HepG2 (cell line): ENCODE results near the gene GOLGA6C. TPM values are rescaled to one million over a fixed set of nuclear protein-coding genes. Genes with fewer than 3 reads are reported as not detected.
"Not testable (repeated sequence)": the region's sequence is repeated elsewhere in the genome, so short reads cannot be mapped to it uniquely, and the experiment has no call there.

ENCODE experiments used
- ATAC-seq: fragments of 200-7000 bp; cut with Tn5 transposase; 3 replicates; pipeline ENCODE4 v1.9.1; 2020; ENCODE audit warnings: mild to moderate bottlenecking, moderate library complexity
- Bru-seq: library from RNA; stranded (reverse); fragments of 400-500 nt; gene quantifications from one replicate; lab custom pipeline; 2021; lab: Mats Ljungman, UMichigan
- BruChase-seq, 2 experiments: library from RNA; stranded (reverse); fragments of 400-500 nt; gene quantifications; one replicate each; lab custom pipeline; 2021; lab: Mats Ljungman, UMichigan
- BruUV-seq: library from RNA; stranded (reverse); fragments of 400-500 nt; replicated peaks from 2 replicates; lab custom pipeline; 2021; lab: Mats Ljungman, UMichigan
- CTCF ChIA-PET: fragments of 300-600 bp; formaldehyde crosslinking; extraction: SDS; loops from one replicate; lab custom pipeline; 2021; ENCODE audit warnings: low total read pairs, inconsistent platforms, low intra/inter-chr PET ratio; lab: Yijun Ruan, JAX
- POLR2A ChIA-PET: fragments of 350-600 bp; sonication (Branson Sonifier 250); formaldehyde crosslinking; loops from one replicate; lab custom pipeline; 2020; ENCODE audit warnings: antibody characterized with exemption, inconsistent platforms; lab: Yijun Ruan, JAX
- DNase-seq: peaks from one replicate; pipeline ENCODE4 v3.0.0-alpha.2; 2015; ENCODE audit warnings: low spot score
- FAIRE-seq: peaks from 3 replicates; lab custom pipeline; 2011; peaks lifted over from hg19 to GRCh38; lab: Jason Lieb, UNC
- H2AFZ ChIP-seq: one replicate; pipeline ENCODE4 v1.6.1; 2011; ENCODE audit warnings: low read length, inconsistent platforms
- H3K27ac ChIP-seq: fragments of 300-600 bp; 3 replicates; pipeline ENCODE4 v1.8.0; 2011; ENCODE audit warnings: mixed run types, mild to moderate bottlenecking, mixed read lengths, low read length, inconsistent platforms; ENCODE audit not compliant: insufficient read depth; ENCODE audit errors: extremely low read length
- H3K27me3 ChIP-seq, 2 experiments: fragments of 200-600 bp in 1 of 2; 2 replicates in 1 of 2; 3 replicates in 1 of 2; pipeline versions ENCODE4 v1.6.0 to v1.8.0; 2011; ENCODE audit warnings: low read length in 2 of 2, mild to moderate bottlenecking in 2 of 2, moderate library complexity in 2 of 2, inconsistent platforms in 1 of 2; ENCODE audit not compliant: insufficient read depth in 2 of 2, control insufficient read depth in 1 of 2
- H3K36me3 ChIP-seq, 2 experiments: fragments of 200-600 bp in 1 of 2; replicated peaks in 1 of 2; 2 replicates in 1 of 2; 3 replicates in 1 of 2; pipeline versions ENCODE4 v1.5.1 to v1.8.0; 2011; ENCODE audit warnings: low read length in 2 of 2, inconsistent platforms in 1 of 2; ENCODE audit not compliant: insufficient read depth in 2 of 2, control insufficient read depth in 1 of 2
- H3K4me1 ChIP-seq: 2 replicates; pipeline ENCODE4 v1.5.1; 2012; ENCODE audit warnings: low read length, inconsistent platforms; ENCODE audit not compliant: insufficient read depth
- H3K4me2 ChIP-seq: 2 replicates; pipeline ENCODE4 v1.6.0; 2011; ENCODE audit warnings: low read depth, low read length, inconsistent platforms
- H3K4me3 ChIP-seq, 3 experiments: fragments of 200-600 bp in 1 of 3; sonication (generic), shearing (Covaris generic) in 1 of 3; replicated peaks in 1 of 3; 2 replicates each; pipeline ENCODE4 v1.5.1; 2011 to 2016; ENCODE audit warnings: low read length in 3 of 3, inconsistent platforms in 2 of 3, low read depth in 2 of 3, mild to moderate bottlenecking in 2 of 3, control low read depth in 1 of 3, mixed read lengths in 1 of 3; ENCODE audit not compliant: insufficient read depth in 1 of 3
- H3K79me2 ChIP-seq: one replicate; pipeline ENCODE4 v1.6.1; 2011; ENCODE audit warnings: low read length, inconsistent platforms; ENCODE audit not compliant: insufficient read depth
- H3K9ac ChIP-seq: 2 replicates; pipeline ENCODE4 v1.6.0; 2011; ENCODE audit warnings: mild to moderate bottlenecking, low read depth, low read length, inconsistent platforms; ENCODE audit not compliant: insufficient read depth
- H3K9me3 ChIP-seq: 2 replicates; pipeline ENCODE4 v1.5.1; 2012; ENCODE audit warnings: mild to moderate bottlenecking, low read length
- H4K20me1 ChIP-seq: 2 replicates; pipeline ENCODE4 v1.6.0; 2011; ENCODE audit warnings: inconsistent platforms, mild to moderate bottlenecking, low read length, moderate library complexity; ENCODE audit not compliant: insufficient read depth
- AGO2 ChIP-seq: fragments of 200-400 bp; formaldehyde crosslinking; optimal IDR thresholded peaks from 2 replicates; pipeline ENCODE3; 2017; ENCODE audit warnings: mild to moderate bottlenecking, low read depth, low read length, moderate library complexity
- DNMT1 ChIP-seq: sonication (generic); formaldehyde crosslinking; IDR thresholded peaks from 2 replicates; pipeline ENCODE4 v1.5.1; 2020; ENCODE audit warnings: mild to moderate bottlenecking, missing genetic modification reagents
- HNRNPL ChIP-seq: fragments of 200-400 bp; formaldehyde crosslinking; IDR thresholded peaks from 2 replicates; pipeline ENCODE4 v1.6.1; 2017; ENCODE audit warnings: mild to moderate bottlenecking, low read depth, low read length
- NCOA5 ChIP-seq: sonication (generic); formaldehyde crosslinking; IDR thresholded peaks from 2 replicates; pipeline ENCODE4 v1.4.0; 2020; ENCODE audit warnings: missing genetic modification reagents
- RBM22 ChIP-seq: fragments of 200-400 bp; formaldehyde crosslinking; optimal IDR thresholded peaks from 2 replicates; pipeline ENCODE3; 2017; ENCODE audit warnings: mild to moderate bottlenecking, low read length, moderate library complexity
- SNAI1 ChIP-seq: sonication (generic); formaldehyde crosslinking; IDR thresholded peaks from 2 replicates; pipeline ENCODE4 v1.5.0; 2020; ENCODE audit warnings: mild to moderate bottlenecking, missing genetic modification reagents, borderline replicate concordance
- SOX6 ChIP-seq, 2 experiments: fragments of 450-650 bp in 1 of 2; sonication (generic) in 1 of 2; formaldehyde crosslinking in 1 of 2; IDR thresholded peaks; 2 replicates each; pipeline versions ENCODE4 v1.4.0 to v1.6.1; 2017 to 2020; ENCODE audit warnings: antibody characterized with exemption in 1 of 2, mild to moderate bottlenecking in 1 of 2, missing genetic modification reagents in 1 of 2
- TMF1 ChIP-seq: sonication (generic); formaldehyde crosslinking; IDR thresholded peaks from 2 replicates; pipeline ENCODE4 v1.8.1; 2022; ENCODE audit warnings: low read depth, missing genetic modification reagents
- TRIM24 ChIP-seq: sonication (generic); formaldehyde crosslinking; IDR thresholded peaks from 2 replicates; pipeline ENCODE4 v1.8.0; 2022; ENCODE audit warnings: mild to moderate bottlenecking, missing genetic modification reagents
- ZNF772 ChIP-seq: sonication (generic); formaldehyde crosslinking; IDR thresholded peaks from 2 replicates; pipeline ENCODE4 v1.5.0; 2020; ENCODE audit warnings: mild to moderate bottlenecking, missing genetic modification reagents
- WGBS: methylation state at CpG from one replicate; pipeline ENCODE4 v1.1.6; 2017; ENCODE audit warnings: low lambda C conversion rate; 5-methylcytosine and 5-hydroxymethylcytosine counted together
- in situ Hi-C: cut with HindIII; loops from 2 replicates; pipeline ENCODE4 v1.10.0; 2017; ENCODE audit warnings: low pct_unique_long_range_greater_than_20kb; ENCODE audit not compliant: extremely low pct_ligation_motif_present
- intact Hi-C: fragments of 100-400 bp; cut with micrococcal nuclease; formaldehyde crosslinking; loops from one replicate; pipeline ENCODE4 v1.10.0; 2022; ENCODE audit not compliant: unreplicated experiment
- long read RNA-seq, 2 experiments: library from RNA in 1 of 2; library from polyadenylated mRNA in 1 of 2; stranded (forward) in 1 of 2; unstranded in 1 of 2; transcript quantifications; one replicate each; pipeline ENCODE4 v2.0.0, GENCODE V29; 2019 to 2022
- polyA minus RNA-seq, 3 experiments: library from RNA; depleted of rRNA, polyadenylated mRNA; stranded (reverse); fragments of >200 nt; gene quantifications; 2 replicates each; pipeline ENCODE4 v1.2.3, GENCODE V29; 2011; ENCODE audit warnings: low replicate concordance in 1 of 3
- polyA plus RNA-seq, 8 experiments: library from polyadenylated mRNA; depleted of rRNA in 3 of 8; stranded (reverse) in 7 of 8; unstranded in 1 of 8; fragments of >200 nt; fragmentation: Illumina TruSeq in 4 of 8; extraction: Trizol in 4 of 8; gene quantifications; 2 replicates each; pipeline versions ENCODE4 v1.2.1 to v1.2.3, GENCODE V29; 2011 to 2016; ENCODE audit warnings: low read depth in 4 of 8, missing spikeins in 1 of 8, mixed read lengths in 1 of 8; ENCODE audit not compliant: insufficient read depth in 1 of 8
- total RNA-seq, 5 experiments: library from RNA; depleted of rRNA; stranded (reverse); fragments of >200 nt; fragmentation: Illumina TruSeq; extraction: Trizol; gene quantifications; 2 replicates each; pipeline ENCODE4 v1.2.3, GENCODE V29; 2016; ENCODE audit warnings: low read depth in 1 of 5

GOLGA6C gene
- total RNA-seq (2016; rRNA removed; fragmentation: Illumina TruSeq; extraction: Trizol), result not detected in 2 replicates
- not detected in 2 replicates for total RNA-seq (2016; cell fraction: cytosol; rRNA removed; fragmentation: Illumina TruSeq; extraction: Trizol; ENCODE audit: low read depth)
- 0.09 TPM in 1 of 2 replicates, not detected in the other for total RNA-seq (2016; cell fraction: insoluble cytoplasmic fraction; rRNA removed; fragmentation: Illumina TruSeq; extraction: Trizol)
- not detected in 2 replicates for total RNA-seq (2016; cell fraction: membrane; rRNA removed; fragmentation: Illumina TruSeq; extraction: Trizol)
- total RNA-seq (2016; cell fraction: nucleus; rRNA removed; fragmentation: Illumina TruSeq; extraction: Trizol), result not detected in 2 replicates
- not detected in 2 replicates for polyA plus RNA-seq (2011; rRNA removed)
- polyA plus RNA-seq (2011; cell fraction: cytosol; rRNA removed), result not detected in 2 replicates
- polyA plus RNA-seq (2011; cell fraction: nucleus; rRNA removed), result 0.07 and 0.11 TPM in 2 replicates
- polyA plus RNA-seq (2012), result not detected in 2 replicates
- polyA plus RNA-seq (2016; cell fraction: cytosol; fragmentation: Illumina TruSeq; extraction: Trizol; ENCODE audit: low read depth), result not detected in 2 replicates
- not detected in 2 replicates for polyA plus RNA-seq (2016; cell fraction: insoluble cytoplasmic fraction; fragmentation: Illumina TruSeq; extraction: Trizol; ENCODE audit: low read depth)
- not detected in 2 replicates for polyA plus RNA-seq (2016; cell fraction: membrane; fragmentation: Illumina TruSeq; extraction: Trizol; ENCODE audit: low read depth)
- not detected in 2 replicates for polyA plus RNA-seq (2016; cell fraction: nucleus; fragmentation: Illumina TruSeq; extraction: Trizol; ENCODE audit: insufficient read depth, low read depth)
- not detected in 2 replicates for polyA minus RNA-seq (2011; rRNA and poly(A)+ RNA removed; ENCODE audit: low replicate concordance)
- polyA minus RNA-seq (2011; cell fraction: cytosol; rRNA and poly(A)+ RNA removed), result not detected in 2 replicates
- polyA minus RNA-seq (2011; cell fraction: nucleus; rRNA and poly(A)+ RNA removed), result not detected in 2 replicates
- not detected for Bru-seq, nascent RNA
- not detected for BruChase-seq, experiment 1, labeled RNA remaining after a 6-hour chase
- not detected for BruChase-seq, experiment 2, labeled RNA remaining after a 2-hour chase
- long read RNA-seq, experiment 1, result 0 reads
- long read RNA-seq, experiment 2, result 0 reads

GRCh38 chr15:75258034-75258433, at the start of gene GOLGA6C:
TSS of gene GOLGA6C (plus strand) at chr15:75258334. CDS start at chr15:75258599, 265 bp downstream.
- POLR2A ChIA-PET, H4K20me1 ChIP-seq, ATAC-seq, H3K4me1 ChIP-seq, intact Hi-C loops, H3K36me3 ChIP-seq, CTCF ChIA-PET, H3K27ac ChIP-seq, H2AFZ ChIP-seq, H3K79me2 ChIP-seq, BruUV-seq, H3K4me3 ChIP-seq, H3K9me3 ChIP-seq, DNase-seq, H3K27me3 ChIP-seq, H3K4me2 ChIP-seq, FAIRE-seq, H3K9ac ChIP-seq, in situ Hi-C loops: not testable (repeated sequence)
- no CpG with 5 or more reads among the region's 2 CpGs for WGBS

GRCh38 chr15:75208501-75209288, 49.4 kb upstream of the GOLGA6C start:
- in situ Hi-C loops, result no loop called here
- no peak for FAIRE-seq
- 94% methylated on average over 24 of the region's 32 CpGs for WGBS
- TF ChIP-seq SOX6 (IDR thresholded peaks at IDR 0.05) (no peak), SOX6 (CRISPR knock-in tag; IDR thresholded peaks at IDR 0.05) (no peak), RBM22 (peak; percentile 81), ZNF772 (CRISPR knock-in tag) (no peak), DNMT1 (CRISPR knock-in tag) (no peak), TMF1 (no peak), NCOA5 (no peak), SNAI1 (CRISPR knock-in tag) (no peak), HNRNPL (peak; percentile 78; the same call in 1 of the 2 replicates), TRIM24 (CRISPR knock-in tag) (no peak), AGO2 (peak; percentile 94)

More at GRCh38 chr15:75208501-75209288, 49.4 kb upstream of the GOLGA6C start:
- Histone ChIP-seq H3K4me1 (peaks cover 40% of the 10 kb centered on the region), H3K9me3 (no peaks in the 10 kb centered on the region), H3K79me2 (peaks cover 71% of the 10 kb centered on the region), H2AFZ (no peak overlapping the region), H3K4me2 (no peak overlapping the region), H3K9ac (no peak overlapping the region), H3K4me3 (no peak overlapping the region), H4K20me1 (peaks cover 97% of the 10 kb centered on the region), H3K36me3 (peaks cover 57 to 80% of the 10 kb centered on the region in 2 experiments; a peak in 4 of 5 replicates), H3K27ac (no peak overlapping the region), H3K27me3 (no peaks in the 10 kb centered on the region)
- ChIA-PET POLR2A (interaction anchor here (1.3 to 1.8 kb wide), 2 partner anchors 165 to 185 kb away, joined by 4 to 6 read pairs; no protein-coding TSS in a partner anchor), CTCF (interaction anchor here (1.1 kb wide), 1 partner anchor 165 kb away, joined by 3 read pairs; no protein-coding TSS in a partner anchor)
- ATAC-seq (no peak), DNase-seq (no peak)
- intact Hi-C loops, result no loop called here
- no TSS peak for BruUV-seq
